Panc1 (cell line): Measurements from ENCODE around the gene NOL7.

ENCODE experiments used
- POLR2AphosphoS5 ChIP-seq: IDR thresholded peaks from 2 replicates; pipeline ENCODE4 v1.6.1; 2012; ENCODE audit warnings: mild to moderate bottlenecking, low read depth, low read length, moderate library complexity
- TF ChIP-seq, protein P1 (sequence below): fragments of 450-650 bp; IDR thresholded peaks from 2 replicates; pipeline ENCODE4 v1.5.1; 2017; ENCODE audit warnings: mild to moderate bottlenecking

DNA sequence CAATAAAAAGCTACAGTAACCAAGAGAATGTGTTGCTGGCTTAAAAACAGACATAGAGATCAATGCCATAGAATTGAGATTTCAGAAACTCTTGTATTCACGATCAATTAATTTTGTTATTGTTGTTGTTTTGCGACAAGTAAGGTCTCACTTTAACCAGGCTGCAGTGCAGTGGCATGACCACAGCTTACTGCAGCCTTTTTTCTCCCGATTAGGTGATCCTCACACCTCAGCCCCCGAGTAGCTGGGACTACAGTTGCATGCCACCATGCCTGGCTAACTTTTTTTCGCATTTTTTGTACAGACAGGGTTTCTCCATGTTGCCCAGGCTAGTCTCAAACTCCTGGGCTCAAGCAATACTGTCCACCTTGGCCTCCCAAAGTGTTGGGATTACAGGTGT lies 54.3 kb downstream of the NOL7 start:
- no peak for TF ChIP-seq POLR2AphosphoS5
- TF ChIP-seq, protein P1, sequence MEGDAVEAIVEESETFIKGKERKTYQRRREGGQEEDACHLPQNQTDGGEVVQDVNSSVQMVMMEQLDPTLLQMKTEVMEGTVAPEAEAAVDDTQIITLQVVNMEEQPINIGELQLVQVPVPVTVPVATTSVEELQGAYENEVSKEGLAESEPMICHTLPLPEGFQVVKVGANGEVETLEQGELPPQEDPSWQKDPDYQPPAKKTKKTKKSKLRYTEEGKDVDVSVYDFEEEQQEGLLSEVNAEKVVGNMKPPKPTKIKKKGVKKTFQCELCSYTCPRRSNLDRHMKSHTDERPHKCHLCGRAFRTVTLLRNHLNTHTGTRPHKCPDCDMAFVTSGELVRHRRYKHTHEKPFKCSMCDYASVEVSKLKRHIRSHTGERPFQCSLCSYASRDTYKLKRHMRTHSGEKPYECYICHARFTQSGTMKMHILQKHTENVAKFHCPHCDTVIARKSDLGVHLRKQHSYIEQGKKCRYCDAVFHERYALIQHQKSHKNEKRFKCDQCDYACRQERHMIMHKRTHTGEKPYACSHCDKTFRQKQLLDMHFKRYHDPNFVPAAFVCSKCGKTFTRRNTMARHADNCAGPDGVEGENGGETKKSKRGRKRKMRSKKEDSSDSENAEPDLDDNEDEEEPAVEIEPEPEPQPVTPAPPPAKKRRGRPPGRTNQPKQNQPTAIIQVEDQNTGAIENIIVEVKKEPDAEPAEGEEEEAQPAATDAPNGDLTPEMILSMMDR, result no peak
